Endothelial cell of umbilical vein (primary cell): ENCODE data around the gene ATP2A2.

Source experiments
- EZH2 ChIP-seq: IDR thresholded peaks from 2 replicates; pipeline ENCODE4 v1.6.1; 2012; ENCODE audit warnings: borderline replicate concordance, low read depth, mild to moderate bottlenecking, moderate library complexity, low read length, inconsistent platforms; ENCODE audit not compliant: severe bottlenecking
- MYC ChIP-seq: IDR thresholded peaks from one replicate; pipeline ENCODE4 v1.6.1; 2011; ENCODE audit warnings: mild to moderate bottlenecking, low read depth, low read length
- POLR2A ChIP-seq: IDR thresholded peaks from 2 replicates; pipeline ENCODE4 v1.6.1; 2012; ENCODE audit warnings: low read depth, mild to moderate bottlenecking, control low read depth, low read length
- POLR2AphosphoS5 ChIP-seq: IDR thresholded peaks from 2 replicates; pipeline ENCODE4 v1.6.1; 2012; ENCODE audit warnings: low read depth, mild to moderate bottlenecking, control low read depth, low read length, moderate library complexity; ENCODE audit not compliant: insufficient read depth
- TF ChIP-seq, protein P1 (sequence below), 2 donors: IDR thresholded peaks; 1 replicate in 1 of 2; 2 replicates in 1 of 2; pipeline ENCODE4 v1.5.1; 2011; ENCODE audit warnings: low read length in 2 of 2, mild to moderate bottlenecking in 2 of 2, moderate library complexity in 2 of 2, control low read depth in 1 of 2, inconsistent platforms in 1 of 2, low read depth in 1 of 2; ENCODE audit not compliant: insufficient read depth in 1 of 2; ENCODE audit errors: extremely low read depth in 1 of 2

DNA sequence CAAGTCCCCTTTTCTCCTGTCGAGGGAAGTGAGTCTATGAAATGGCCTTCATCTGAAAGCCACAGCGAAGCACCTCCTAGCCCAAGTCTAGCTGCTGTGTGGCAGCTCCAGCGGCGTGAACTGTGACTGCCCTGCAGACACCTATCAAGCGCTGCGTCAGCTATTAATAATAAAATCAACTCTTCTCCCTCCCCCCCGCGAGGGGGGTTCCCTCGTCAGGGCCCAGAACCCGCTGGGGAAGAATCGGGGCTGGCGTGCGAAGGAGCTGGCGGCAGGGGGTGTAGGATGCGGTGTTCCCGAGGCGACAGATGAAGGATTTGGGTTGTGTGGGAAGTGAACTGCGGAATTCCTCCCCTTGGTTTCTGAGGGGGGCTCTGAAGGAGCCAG, 662 bp upstream of the ATP2A2 start:
- TF ChIP-seq, protein P1, sequence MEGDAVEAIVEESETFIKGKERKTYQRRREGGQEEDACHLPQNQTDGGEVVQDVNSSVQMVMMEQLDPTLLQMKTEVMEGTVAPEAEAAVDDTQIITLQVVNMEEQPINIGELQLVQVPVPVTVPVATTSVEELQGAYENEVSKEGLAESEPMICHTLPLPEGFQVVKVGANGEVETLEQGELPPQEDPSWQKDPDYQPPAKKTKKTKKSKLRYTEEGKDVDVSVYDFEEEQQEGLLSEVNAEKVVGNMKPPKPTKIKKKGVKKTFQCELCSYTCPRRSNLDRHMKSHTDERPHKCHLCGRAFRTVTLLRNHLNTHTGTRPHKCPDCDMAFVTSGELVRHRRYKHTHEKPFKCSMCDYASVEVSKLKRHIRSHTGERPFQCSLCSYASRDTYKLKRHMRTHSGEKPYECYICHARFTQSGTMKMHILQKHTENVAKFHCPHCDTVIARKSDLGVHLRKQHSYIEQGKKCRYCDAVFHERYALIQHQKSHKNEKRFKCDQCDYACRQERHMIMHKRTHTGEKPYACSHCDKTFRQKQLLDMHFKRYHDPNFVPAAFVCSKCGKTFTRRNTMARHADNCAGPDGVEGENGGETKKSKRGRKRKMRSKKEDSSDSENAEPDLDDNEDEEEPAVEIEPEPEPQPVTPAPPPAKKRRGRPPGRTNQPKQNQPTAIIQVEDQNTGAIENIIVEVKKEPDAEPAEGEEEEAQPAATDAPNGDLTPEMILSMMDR (IDR thresholded peaks at IDR 0.05; ENCODE audit: extremely low read depth in 1 of 2, insufficient read depth in 1 of 2, low read depth in 1 of 2, low read length in 2 of 2), result no peak
- TF ChIP-seq POLR2A (no peak), POLR2AphosphoS5 (no peak), EZH2 (no peak), MYC (no peak)
